ENCODE results near the gene TDP2. TPM values are rescaled to one million over a fixed set of nuclear protein-coding genes. Genes with fewer than 3 reads are reported as not detected.
"Not testable (repeated sequence)": the region's sequence is repeated elsewhere in the genome, so short reads cannot be mapped to it uniquely, and the experiment has no call there.

The TDP2 gene
- total RNA-seq, 2 donors from 2014 or later: 209 to 408 TPM

DNA sequence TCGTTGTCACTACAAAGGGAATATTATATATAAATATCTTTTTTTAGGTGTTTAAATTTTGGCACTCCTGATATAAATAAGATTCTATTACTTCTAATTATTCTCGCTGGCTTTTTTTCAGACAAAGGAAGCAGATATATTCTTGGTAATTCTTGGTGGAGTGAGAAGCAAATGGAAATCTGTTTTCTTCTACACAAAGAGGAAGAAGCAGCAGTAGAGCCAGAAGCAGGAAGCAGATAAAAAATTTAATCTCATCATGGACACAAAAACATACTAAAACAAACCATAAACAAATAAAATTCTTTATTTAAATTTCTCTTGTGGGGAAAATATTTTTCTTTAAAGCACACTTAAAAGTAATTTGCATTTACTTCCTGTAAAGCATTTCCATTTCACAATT is 17.0 kb downstream of the TDP2 start:
- H3K4me3 ChIP-seq: no peak overlapping the region
- H3K27me3 ChIP-seq: no peaks in the 10 kb centered on the region
- peaks cover 13% of the 10 kb centered on the region for H3K36me3 ChIP-seq
- intact Hi-C loops (cut with DNase I): no loop called here
- no peak overlapping the region for H3K9ac ChIP-seq (ENCODE audit: low read depth in 2 of 2, low read length in 2 of 2)
- H3K27ac ChIP-seq: no peak overlapping the region
- DNase-seq: no peak
- peaks cover 4% of the 10 kb centered on the region for H3K4me1 ChIP-seq
- H3K9me3 ChIP-seq: no peaks in the 10 kb centered on the region
- TF ChIP-seq, protein P1, sequence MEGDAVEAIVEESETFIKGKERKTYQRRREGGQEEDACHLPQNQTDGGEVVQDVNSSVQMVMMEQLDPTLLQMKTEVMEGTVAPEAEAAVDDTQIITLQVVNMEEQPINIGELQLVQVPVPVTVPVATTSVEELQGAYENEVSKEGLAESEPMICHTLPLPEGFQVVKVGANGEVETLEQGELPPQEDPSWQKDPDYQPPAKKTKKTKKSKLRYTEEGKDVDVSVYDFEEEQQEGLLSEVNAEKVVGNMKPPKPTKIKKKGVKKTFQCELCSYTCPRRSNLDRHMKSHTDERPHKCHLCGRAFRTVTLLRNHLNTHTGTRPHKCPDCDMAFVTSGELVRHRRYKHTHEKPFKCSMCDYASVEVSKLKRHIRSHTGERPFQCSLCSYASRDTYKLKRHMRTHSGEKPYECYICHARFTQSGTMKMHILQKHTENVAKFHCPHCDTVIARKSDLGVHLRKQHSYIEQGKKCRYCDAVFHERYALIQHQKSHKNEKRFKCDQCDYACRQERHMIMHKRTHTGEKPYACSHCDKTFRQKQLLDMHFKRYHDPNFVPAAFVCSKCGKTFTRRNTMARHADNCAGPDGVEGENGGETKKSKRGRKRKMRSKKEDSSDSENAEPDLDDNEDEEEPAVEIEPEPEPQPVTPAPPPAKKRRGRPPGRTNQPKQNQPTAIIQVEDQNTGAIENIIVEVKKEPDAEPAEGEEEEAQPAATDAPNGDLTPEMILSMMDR (IDR thresholded peaks at IDR 0.05): no peak

DNA sequence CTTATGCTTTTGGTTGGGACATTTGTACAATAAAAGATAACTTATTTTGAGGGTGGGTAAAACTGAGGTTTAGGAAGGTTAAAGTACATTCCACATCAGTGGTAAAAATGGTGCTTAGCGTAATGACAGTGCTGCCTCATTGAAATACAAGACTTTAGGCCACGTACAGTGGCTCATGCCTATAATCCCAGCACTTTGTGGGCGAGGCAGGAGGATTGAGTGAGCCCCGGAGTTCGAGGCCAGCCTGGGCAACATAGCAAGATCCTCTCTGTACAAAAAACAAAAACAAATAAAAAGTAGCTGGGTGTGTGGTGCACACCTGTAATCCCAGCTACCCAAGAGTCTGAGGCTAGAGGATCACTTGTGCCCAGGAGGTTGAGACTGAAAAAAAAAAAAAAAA is 18.4 kb downstream of the TDP2 start:
- no peaks in the 10 kb centered on the region for H3K27me3 ChIP-seq
- H3K4me1 ChIP-seq: peaks cover 4% of the 10 kb centered on the region
- no peak overlapping the region for H3K27ac ChIP-seq
- H3K9me3 ChIP-seq: no peaks in the 10 kb centered on the region
- no peak for DNase-seq
- H3K4me3 ChIP-seq: no peak overlapping the region
- TF ChIP-seq, protein P1 (IDR thresholded peaks at IDR 0.05): no peak
- peaks cover 11% of the 10 kb centered on the region for H3K36me3 ChIP-seq
- no peak overlapping the region for H3K9ac ChIP-seq (ENCODE audit: low read depth in 2 of 2, low read length in 2 of 2)
- intact Hi-C loops (cut with DNase I): no loop called here

DNA sequence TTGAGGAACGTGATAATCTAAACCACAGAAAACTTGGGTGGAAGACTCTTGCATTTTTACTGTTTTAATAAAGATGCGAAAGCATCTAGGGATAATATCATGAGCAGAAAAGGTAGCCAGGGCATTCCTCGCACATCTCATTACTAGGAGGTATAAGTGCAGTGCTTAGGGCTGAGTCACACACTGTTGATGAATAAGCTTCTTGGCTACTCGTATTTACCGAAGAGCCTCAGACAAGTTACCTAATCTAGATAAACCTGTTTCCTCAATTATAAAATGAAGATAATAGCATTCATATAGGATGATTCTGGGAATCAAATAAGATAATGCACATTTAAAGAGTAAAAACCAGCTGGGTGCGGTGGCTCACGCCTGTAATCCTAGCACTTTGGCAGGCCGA is 19.9 kb downstream of the TDP2 start:
- DNase-seq: no peak
- H3K4me3 ChIP-seq: no peak overlapping the region
- no peaks in the 10 kb centered on the region for H3K27me3 ChIP-seq
- H3K36me3 ChIP-seq: peaks cover 5% of the 10 kb centered on the region
- intact Hi-C loops (cut with DNase I): no loop called here
- TF ChIP-seq, protein P1 (IDR thresholded peaks at IDR 0.05): no peak
- H3K27ac ChIP-seq: peak overlapping the region; percentile 19
- H3K4me1 ChIP-seq: peaks cover 4% of the 10 kb centered on the region
- no peak overlapping the region for H3K9ac ChIP-seq (ENCODE audit: low read depth in 2 of 2, low read length in 2 of 2)
- H3K9me3 ChIP-seq: no peaks in the 10 kb centered on the region

DNA sequence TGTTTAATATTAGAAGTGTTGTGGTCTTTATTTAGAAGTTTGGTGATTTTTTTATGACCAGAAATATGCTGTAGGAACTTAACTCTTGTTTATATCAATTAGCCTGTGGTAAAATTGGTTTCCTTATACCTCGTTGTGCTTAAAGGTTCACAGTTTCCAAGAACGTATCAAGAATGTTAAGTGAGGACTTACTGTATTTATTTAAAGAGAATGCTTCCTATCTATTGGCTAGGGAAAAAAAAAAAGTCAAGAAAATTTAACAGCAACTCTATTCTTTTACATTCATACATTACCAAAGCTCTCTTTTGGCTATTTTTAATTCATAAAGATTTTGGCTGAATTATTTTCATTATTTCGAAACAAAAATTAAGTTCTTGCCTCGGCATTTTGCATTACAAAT is 22.3 kb downstream of the TDP2 start:
- Histone ChIP-seq H3K36me3 (no peaks in the 10 kb centered on the region), H3K9ac (ENCODE audit: low read depth in 2 of 2, low read length in 2 of 2) (no peak overlapping the region), H3K4me3 (no peak overlapping the region), H3K27ac (no peak overlapping the region), H3K4me1 (peaks cover 4% of the 10 kb centered on the region), H3K9me3 (no peaks in the 10 kb centered on the region), H3K27me3 (no peaks in the 10 kb centered on the region)
- TF ChIP-seq, protein P1 (IDR thresholded peaks at IDR 0.05): no peak
- no peak for DNase-seq
- intact Hi-C loops (cut with DNase I): no loop called here

DNA sequence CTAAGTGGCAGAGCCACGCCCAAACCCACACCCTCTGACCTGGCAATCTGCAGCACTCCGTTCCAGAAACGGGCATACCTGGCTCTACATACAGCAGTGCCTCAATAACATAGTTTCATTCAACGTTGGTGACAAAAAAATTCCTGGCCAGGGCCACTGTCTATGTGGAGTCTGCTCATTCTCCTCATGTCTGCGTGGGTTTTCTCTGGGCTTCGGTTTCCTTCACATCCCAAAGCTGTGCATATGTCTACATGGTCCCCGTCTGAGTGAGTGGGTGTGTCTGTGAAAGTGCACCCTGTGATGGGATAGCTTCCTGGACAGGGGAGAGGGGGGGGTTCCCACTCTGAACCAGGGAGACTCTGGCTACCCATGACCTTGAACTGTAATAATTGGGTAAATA is 22.8 kb downstream of the TDP2 start:
- intact Hi-C loops (cut with DNase I): no loop called here
- no peak overlapping the region for H3K4me3 ChIP-seq
- H3K4me1 ChIP-seq: peaks cover 4% of the 10 kb centered on the region
- H3K9ac ChIP-seq (ENCODE audit: low read depth in 2 of 2, low read length in 2 of 2): no peak overlapping the region
- no peak for DNase-seq
- H3K27ac ChIP-seq: no peak overlapping the region
- TF ChIP-seq, protein P1 (IDR thresholded peaks at IDR 0.05): no peak
- no peaks in the 10 kb centered on the region for H3K27me3 ChIP-seq
- H3K9me3 ChIP-seq: no peaks in the 10 kb centered on the region
- H3K36me3 ChIP-seq: no peaks in the 10 kb centered on the region

DNA sequence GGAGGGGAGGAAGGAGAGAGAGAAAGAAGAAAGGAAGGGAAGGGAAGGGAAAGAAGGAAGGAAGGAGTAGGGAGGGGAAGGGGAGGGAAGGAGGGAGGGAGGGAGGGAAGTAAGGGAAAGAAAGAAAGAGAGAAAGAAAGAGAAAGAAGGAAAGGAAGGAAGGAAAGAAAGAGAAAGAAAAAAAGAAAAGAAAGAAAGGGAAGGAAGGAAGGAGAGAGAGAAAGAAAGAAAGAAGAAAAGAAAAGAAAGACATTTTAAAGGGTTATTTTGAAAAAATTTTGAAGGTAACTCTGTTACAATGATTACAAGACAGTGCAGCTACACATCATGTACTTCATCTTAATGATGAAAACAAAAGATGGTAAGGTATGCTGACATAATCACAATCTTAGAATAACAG is 24.6 kb downstream of the TDP2 start:
- H3K9me3 ChIP-seq: no peaks in the 10 kb centered on the region
- intact Hi-C loops (cut with DNase I): no loop called here
- no peak for DNase-seq
- peaks cover 4% of the 10 kb centered on the region for H3K4me1 ChIP-seq
- no peaks in the 10 kb centered on the region for H3K27me3 ChIP-seq
- no peak overlapping the region for H3K4me3 ChIP-seq
- H3K27ac ChIP-seq: no peak overlapping the region
- no peaks in the 10 kb centered on the region for H3K36me3 ChIP-seq
- H3K9ac ChIP-seq (ENCODE audit: low read depth in 2 of 2, low read length in 2 of 2): no peak overlapping the region
- TF ChIP-seq, protein P1 (IDR thresholded peaks at IDR 0.05): no peak

DNA sequence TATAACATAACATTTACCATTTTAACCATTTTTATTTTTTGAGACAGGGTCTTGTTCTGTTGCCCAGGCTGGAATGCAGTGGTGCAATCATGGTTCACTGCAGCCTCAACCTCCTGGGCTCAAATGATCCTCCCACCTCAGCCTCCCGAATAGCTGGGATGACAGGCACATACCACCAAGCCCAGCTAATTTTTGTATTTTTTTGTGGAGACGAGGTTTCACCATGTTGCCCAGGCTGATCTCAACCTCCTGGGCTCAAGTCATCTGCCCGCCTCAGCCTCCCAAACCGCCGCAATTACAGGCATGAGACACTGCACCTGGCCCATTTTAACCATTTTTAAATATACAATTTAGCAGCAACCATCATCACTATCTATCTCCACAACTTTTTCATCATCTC is 26.1 kb downstream of the TDP2 start:
- H3K4me1 ChIP-seq; DNase-seq; intact Hi-C loops (cut with DNase I); H3K27ac ChIP-seq; H3K4me3 ChIP-seq; H3K9me3 ChIP-seq; H3K36me3 ChIP-seq; H3K9ac ChIP-seq (ENCODE audit: low read depth in 2 of 2, low read length in 2 of 2); H3K27me3 ChIP-seq: not testable (repeated sequence)
